Measurements from ENCODE around the gene CYYR1.

Gene CYYR1

DNA sequence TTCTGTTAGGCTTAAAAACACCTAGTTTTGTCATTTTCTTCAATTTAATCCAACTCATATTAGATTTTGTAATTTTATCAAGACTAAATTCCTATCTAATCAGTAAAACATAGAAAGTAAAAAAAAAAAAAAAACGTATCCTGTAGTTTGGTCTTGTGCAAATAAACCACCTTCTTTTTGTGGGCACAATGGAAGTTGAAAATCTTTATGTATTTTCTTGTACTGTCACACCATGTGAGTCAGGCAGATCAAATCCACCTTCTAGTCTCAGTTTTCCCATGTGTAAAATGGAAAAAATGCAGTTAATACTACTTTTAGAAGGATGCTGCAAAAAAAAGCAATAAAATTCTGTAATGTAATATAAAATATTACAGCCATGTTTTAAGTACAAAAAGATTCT, 129.8 kb downstream of the CYYR1 start:
- H3K27me3 ChIP-seq (ENCODE audit: control insufficient read depth, insufficient read depth, low read length): no peaks in the 10 kb centered on the region

DNA sequence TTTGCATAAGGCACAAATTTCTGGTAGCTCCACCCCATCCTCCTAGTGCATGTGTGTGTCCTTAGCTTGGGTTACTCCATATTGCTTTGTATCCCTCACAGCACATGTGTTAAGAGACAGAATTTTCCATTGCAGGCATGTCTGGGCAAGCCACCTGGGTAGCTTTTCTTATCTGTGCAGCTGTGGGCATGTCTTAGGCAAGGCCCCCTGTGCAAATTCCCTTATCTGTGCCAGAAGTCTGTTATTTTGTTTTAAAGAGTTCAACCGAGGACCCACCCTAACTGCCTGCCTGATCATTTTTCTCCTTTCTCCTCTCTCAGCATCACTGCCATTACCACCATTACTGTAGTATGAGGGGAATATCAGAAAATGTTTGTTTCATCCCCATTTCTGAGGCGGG, 131.9 kb downstream of the CYYR1 start:
- Histone ChIP-seq H3K4me3 (ENCODE audit: low read depth, low read length) (no peak overlapping the region), H3K9ac (ENCODE audit: low read length) (no peak overlapping the region), H3K27me3 (ENCODE audit: control insufficient read depth, insufficient read depth, low read length) (no peaks in the 10 kb centered on the region), H3K9me3 (ENCODE audit: control insufficient read depth, insufficient read depth, low read depth, low read length) (peaks cover 9% of the 10 kb centered on the region; the same call in 1 of the 2 replicates), H3K27ac (ENCODE audit: low read depth, low read length) (no peak overlapping the region), H3K4me1 (ENCODE audit: control insufficient read depth, insufficient read depth, low read length) (peaks cover 9% of the 10 kb centered on the region), H3K36me3 (ENCODE audit: control insufficient read depth, insufficient read depth, low read length) (no peaks in the 10 kb centered on the region)

More for the DNA sequence above, 129.8 kb downstream of the CYYR1 start:
- Histone ChIP-seq H3K9ac (ENCODE audit: low read length) (no peak overlapping the region), H3K4me3 (ENCODE audit: low read depth, low read length) (no peak overlapping the region), H3K36me3 (ENCODE audit: control insufficient read depth, insufficient read depth, low read length) (no peaks in the 10 kb centered on the region), H3K9me3 (ENCODE audit: control insufficient read depth, insufficient read depth, low read depth, low read length) (peaks cover 9% of the 10 kb centered on the region; the same call in 1 of the 2 replicates), H3K4me1 (ENCODE audit: control insufficient read depth, insufficient read depth, low read length) (no peaks in the 10 kb centered on the region), H3K27ac (ENCODE audit: low read depth, low read length) (no peak overlapping the region)

DNA sequence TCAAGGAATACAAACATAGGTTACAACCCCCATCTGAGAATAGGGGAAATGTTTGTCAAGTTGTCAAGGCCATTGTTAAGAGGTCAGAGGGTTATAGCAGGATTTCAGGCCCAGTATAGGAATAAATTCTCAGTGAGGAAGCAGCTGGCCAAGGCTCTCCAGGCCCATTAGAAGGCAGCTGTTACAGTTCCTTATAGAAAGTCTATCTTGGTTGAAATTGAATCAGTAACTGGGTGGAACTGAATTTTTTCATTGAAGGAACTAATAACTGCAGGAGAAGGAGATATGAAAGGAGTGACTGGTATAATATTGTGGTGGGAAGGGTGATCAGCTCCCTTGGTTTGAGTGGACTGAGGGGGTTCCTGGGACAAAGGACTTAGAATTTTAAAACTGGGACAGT, 134.1 kb downstream of the CYYR1 start:
- Histone ChIP-seq H3K27ac (ENCODE audit: low read depth, low read length) (no peak overlapping the region), H3K27me3 (ENCODE audit: control insufficient read depth, insufficient read depth, low read length) (no peaks in the 10 kb centered on the region), H3K36me3 (ENCODE audit: control insufficient read depth, insufficient read depth, low read length) (no peaks in the 10 kb centered on the region), H3K9ac (ENCODE audit: low read length) (no peak overlapping the region), H3K4me1 (ENCODE audit: control insufficient read depth, insufficient read depth, low read length) (peaks cover 9% of the 10 kb centered on the region), H3K9me3 (ENCODE audit: control insufficient read depth, insufficient read depth, low read depth, low read length) (peaks cover 9% of the 10 kb centered on the region; the same call in 1 of the 2 replicates), H3K4me3 (ENCODE audit: low read depth, low read length) (no peak overlapping the region)

DNA sequence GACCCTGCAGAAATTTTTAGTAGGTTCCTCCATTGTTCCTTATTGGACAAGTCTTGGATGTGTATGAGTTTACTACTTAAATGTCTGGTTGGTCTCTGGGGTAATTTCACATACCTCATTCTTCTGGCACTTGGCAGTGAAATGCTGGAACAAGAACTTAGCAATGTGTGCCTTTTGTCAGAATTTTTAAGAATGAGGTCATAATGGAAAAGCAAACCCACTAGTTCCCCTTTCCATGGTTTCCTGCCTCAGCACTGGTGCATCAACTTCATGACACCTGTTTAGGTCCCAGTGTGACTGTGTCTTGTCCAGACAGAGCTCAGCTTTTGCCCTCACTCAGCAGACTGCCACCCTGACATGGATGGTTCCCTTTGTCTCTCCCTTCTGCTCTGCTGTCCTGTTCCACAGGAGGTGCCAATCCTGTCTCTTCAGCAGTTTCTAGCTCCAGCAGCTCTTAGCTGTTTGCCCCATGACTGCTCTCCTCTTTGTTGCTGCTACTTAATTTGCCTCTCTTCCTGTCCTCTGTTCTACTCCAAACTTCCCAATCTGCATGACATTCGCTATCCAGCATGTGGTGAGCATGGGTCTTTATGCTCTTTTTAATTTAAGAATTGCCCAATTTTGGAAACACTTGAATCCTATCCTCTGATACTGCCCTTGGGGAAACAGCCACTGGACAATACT, 135.6 kb downstream of the CYYR1 start:
- H3K27ac ChIP-seq (ENCODE audit: low read depth, low read length): no peak overlapping the region
- H3K4me1 ChIP-seq (ENCODE audit: control insufficient read depth, insufficient read depth, low read length): peaks cover 9% of the 10 kb centered on the region
- no peak overlapping the region for H3K9ac ChIP-seq (ENCODE audit: low read length)
- no peaks in the 10 kb centered on the region for H3K36me3 ChIP-seq (ENCODE audit: control insufficient read depth, insufficient read depth, low read length)
- no peak overlapping the region for H3K4me3 ChIP-seq (ENCODE audit: low read depth, low read length)
- H3K27me3 ChIP-seq (ENCODE audit: control insufficient read depth, insufficient read depth, low read length): no peaks in the 10 kb centered on the region
- H3K9me3 ChIP-seq (ENCODE audit: control insufficient read depth, insufficient read depth, low read depth, low read length): peaks cover 9% of the 10 kb centered on the region; the same call in 1 of the 2 replicates

DNA sequence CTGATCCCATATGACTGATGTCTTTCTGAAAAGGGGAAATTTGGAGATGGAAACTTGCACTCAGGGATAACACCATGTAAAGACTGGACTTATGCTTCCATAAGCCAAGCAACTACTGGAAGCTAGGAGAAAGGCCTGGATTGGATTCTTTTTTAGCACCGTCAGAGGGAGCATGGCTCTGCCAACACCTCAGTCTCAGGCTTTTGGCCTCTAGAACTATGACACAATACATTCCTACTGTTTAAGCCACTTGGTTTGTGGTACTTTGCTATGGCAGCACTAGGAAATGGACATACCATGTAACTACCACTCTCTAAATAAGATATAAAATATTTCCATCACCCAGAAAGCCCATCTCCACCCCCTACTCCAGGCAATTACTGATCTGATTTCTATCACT, 139.7 kb downstream of the CYYR1 start:
- no peak overlapping the region for H3K27ac ChIP-seq (ENCODE audit: low read depth, low read length)
- no peaks in the 10 kb centered on the region for H3K9me3 ChIP-seq (ENCODE audit: control insufficient read depth, insufficient read depth, low read depth, low read length)

DNA sequence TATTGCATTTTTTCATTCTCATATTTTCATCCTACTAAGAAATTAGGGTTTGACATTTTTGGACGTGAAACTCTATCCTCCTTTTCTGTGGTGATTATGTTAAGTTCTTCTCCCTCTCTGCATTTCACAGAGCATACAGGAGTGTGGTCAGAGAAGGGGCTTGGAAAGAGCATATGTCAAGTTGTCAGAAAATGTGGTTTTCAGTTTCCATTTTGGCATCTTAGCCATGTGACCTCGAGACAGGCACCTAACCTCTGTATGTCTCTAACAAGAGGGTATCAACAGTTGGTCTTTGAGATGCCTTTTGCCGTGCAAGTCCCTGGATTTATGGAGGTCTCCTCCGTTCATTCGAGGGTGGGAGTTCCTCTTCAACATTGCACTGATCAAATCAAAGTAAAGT, 140.7 kb downstream of the CYYR1 start:
- H3K9ac ChIP-seq (ENCODE audit: low read length): no peak overlapping the region
- H3K9me3 ChIP-seq (ENCODE audit: control insufficient read depth, insufficient read depth, low read depth, low read length): no peaks in the 10 kb centered on the region
- no peaks in the 10 kb centered on the region for H3K36me3 ChIP-seq (ENCODE audit: control insufficient read depth, insufficient read depth, low read length)
- H3K4me1 ChIP-seq (ENCODE audit: control insufficient read depth, insufficient read depth, low read length): peaks cover 2% of the 10 kb centered on the region
- H3K4me3 ChIP-seq (ENCODE audit: low read depth, low read length): no peak overlapping the region
- no peaks in the 10 kb centered on the region for H3K27me3 ChIP-seq (ENCODE audit: control insufficient read depth, insufficient read depth, low read length)
- no peak overlapping the region for H3K27ac ChIP-seq (ENCODE audit: low read depth, low read length)

More for the DNA sequence above, 139.7 kb downstream of the CYYR1 start:
- Histone ChIP-seq H3K4me3 (ENCODE audit: low read depth, low read length) (no peak overlapping the region), H3K36me3 (ENCODE audit: control insufficient read depth, insufficient read depth, low read length) (no peaks in the 10 kb centered on the region), H3K27me3 (ENCODE audit: control insufficient read depth, insufficient read depth, low read length) (no peaks in the 10 kb centered on the region), H3K9ac (ENCODE audit: low read length) (no peak overlapping the region), H3K4me1 (ENCODE audit: control insufficient read depth, insufficient read depth, low read length) (peaks cover 9% of the 10 kb centered on the region)

DNA sequence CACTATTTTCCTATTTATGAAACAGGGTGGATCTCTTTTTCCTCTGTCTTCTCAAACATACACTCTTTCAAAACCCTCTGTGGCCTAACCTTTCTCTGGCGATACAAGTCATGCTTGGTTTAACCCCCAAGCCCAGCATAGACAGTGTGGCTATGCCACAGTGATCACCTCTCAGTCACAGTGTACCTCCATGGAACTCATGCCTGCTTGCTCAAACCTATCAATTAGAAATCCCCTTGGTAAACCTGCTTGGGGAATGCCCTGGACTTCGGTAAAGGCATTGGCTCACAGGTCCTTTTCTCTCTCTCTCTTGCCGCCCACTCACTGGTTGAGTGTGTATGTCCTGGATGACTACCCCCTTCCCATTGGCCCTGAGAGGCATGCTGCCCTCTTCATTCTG, 147.5 kb downstream of the CYYR1 start:
- Histone ChIP-seq H3K36me3 (ENCODE audit: control insufficient read depth, insufficient read depth, low read length) (no peaks in the 10 kb centered on the region), H3K27me3 (ENCODE audit: control insufficient read depth, insufficient read depth, low read length) (no peaks in the 10 kb centered on the region), H3K4me3 (ENCODE audit: low read depth, low read length) (no peak overlapping the region), H3K4me1 (ENCODE audit: control insufficient read depth, insufficient read depth, low read length) (no peaks in the 10 kb centered on the region), H3K9me3 (ENCODE audit: control insufficient read depth, insufficient read depth, low read depth, low read length) (no peaks in the 10 kb centered on the region), H3K27ac (ENCODE audit: low read depth, low read length) (no peak overlapping the region), H3K9ac (ENCODE audit: low read length) (no peak overlapping the region)

DNA sequence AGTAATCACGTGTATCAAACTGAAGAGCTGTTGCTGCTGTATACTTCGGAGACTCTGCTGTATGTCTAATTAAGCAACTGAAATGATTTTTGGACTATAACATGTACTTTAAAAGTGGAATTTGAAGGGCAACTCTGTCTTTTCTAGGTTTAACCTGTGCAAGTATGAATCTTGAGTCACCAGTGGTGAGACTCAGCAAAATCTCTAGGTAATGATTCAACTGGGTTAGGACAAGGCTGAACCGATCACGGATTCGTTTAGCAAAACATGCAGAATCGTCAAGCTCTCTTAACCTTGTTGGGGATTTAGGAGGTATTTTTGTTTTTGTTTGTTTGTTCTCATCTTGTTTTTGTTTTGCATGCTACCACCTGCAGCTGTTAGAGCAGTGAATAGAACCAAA, 149.6 kb downstream of the CYYR1 start:
- H3K4me1 ChIP-seq (ENCODE audit: control insufficient read depth, insufficient read depth, low read length): no peaks in the 10 kb centered on the region
- no peak overlapping the region for H3K4me3 ChIP-seq (ENCODE audit: low read depth, low read length)
- no peaks in the 10 kb centered on the region for H3K36me3 ChIP-seq (ENCODE audit: control insufficient read depth, insufficient read depth, low read length)
- no peak overlapping the region for H3K9ac ChIP-seq (ENCODE audit: low read length)
- H3K9me3 ChIP-seq (ENCODE audit: control insufficient read depth, insufficient read depth, low read depth, low read length): 0 out of 2 replicates have a peak, but pooled peaks cover 5% of the 10 kb centered on the region
- no peak overlapping the region for H3K27ac ChIP-seq (ENCODE audit: low read depth, low read length)
- no peaks in the 10 kb centered on the region for H3K27me3 ChIP-seq (ENCODE audit: control insufficient read depth, insufficient read depth, low read length)

DNA sequence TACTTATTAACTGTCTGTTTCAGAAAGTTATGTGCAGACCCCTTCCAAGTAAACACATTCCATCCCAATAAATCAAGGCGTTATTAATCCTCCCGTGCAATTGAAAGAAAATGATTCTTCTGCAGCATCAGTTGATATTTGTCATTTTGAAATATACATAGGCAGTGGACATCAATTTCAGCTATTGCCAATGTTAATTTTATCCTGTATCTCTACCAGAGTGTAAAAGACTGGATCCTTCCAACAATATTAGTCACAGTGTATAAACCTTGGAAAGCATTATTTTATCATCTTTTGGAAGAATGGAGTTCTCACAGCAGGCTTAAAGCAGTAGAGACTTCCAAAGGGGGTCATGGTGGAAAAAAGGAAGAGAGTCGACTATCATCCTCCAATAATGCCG, 150.4 kb downstream of the CYYR1 start:
- 0 out of 2 replicates have a peak, but pooled peaks cover 5% of the 10 kb centered on the region for H3K9me3 ChIP-seq (ENCODE audit: control insufficient read depth, insufficient read depth, low read depth, low read length)
- H3K4me1 ChIP-seq (ENCODE audit: control insufficient read depth, insufficient read depth, low read length): no peaks in the 10 kb centered on the region
- no peak overlapping the region for H3K27ac ChIP-seq (ENCODE audit: low read depth, low read length)
- no peaks in the 10 kb centered on the region for H3K36me3 ChIP-seq (ENCODE audit: control insufficient read depth, insufficient read depth, low read length)
- H3K9ac ChIP-seq (ENCODE audit: low read length): no peak overlapping the region
- no peaks in the 10 kb centered on the region for H3K27me3 ChIP-seq (ENCODE audit: control insufficient read depth, insufficient read depth, low read length)
- H3K4me3 ChIP-seq (ENCODE audit: low read depth, low read length): no peak overlapping the region

DNA sequence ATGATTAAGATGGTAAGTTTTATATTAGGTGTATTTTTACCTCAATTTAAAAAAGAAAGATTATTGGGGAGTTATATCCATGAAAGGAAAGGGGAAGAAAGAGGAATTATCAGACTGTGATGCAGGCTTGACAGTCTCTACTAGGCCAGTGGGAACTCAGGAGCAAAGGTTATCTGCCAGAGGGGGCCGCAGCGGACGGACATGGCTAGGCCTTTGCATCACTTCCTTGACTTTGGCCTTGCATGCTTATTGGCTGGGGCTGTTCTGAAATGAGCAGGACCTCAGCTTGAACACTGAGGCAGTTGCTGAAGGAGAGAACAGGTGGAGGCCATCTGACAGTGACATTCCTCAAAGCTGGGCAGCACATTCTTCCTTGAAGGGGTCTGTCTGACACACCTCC, 150.9 kb downstream of the CYYR1 start:
- H3K27ac ChIP-seq (ENCODE audit: low read depth, low read length): no peak overlapping the region
- no peaks in the 10 kb centered on the region for H3K4me1 ChIP-seq (ENCODE audit: control insufficient read depth, insufficient read depth, low read length)
- no peak overlapping the region for H3K9ac ChIP-seq (ENCODE audit: low read length)
- H3K27me3 ChIP-seq (ENCODE audit: control insufficient read depth, insufficient read depth, low read length): no peaks in the 10 kb centered on the region
- 0 out of 2 replicates have a peak, but pooled peaks cover 5% of the 10 kb centered on the region for H3K9me3 ChIP-seq (ENCODE audit: control insufficient read depth, insufficient read depth, low read depth, low read length)
- H3K36me3 ChIP-seq (ENCODE audit: control insufficient read depth, insufficient read depth, low read length): no peaks in the 10 kb centered on the region
- no peak overlapping the region for H3K4me3 ChIP-seq (ENCODE audit: low read depth, low read length)

DNA sequence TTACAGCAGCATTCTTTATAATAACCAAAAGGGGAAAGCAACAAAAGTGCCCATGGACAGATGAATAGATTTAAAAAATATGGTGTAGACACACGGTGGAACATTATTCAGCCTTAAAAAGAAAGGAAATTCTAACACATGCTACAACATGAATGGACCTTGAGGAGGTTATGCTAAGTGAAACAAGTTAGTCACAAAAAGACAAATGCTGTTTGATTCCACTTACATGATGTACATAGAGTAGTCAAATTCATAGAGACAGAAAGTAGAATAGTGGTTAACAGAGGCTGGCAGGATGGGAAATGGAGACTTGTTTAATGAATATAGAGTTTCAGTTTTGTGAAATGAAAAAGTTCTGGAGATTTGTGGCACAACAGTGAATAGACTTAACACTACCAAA, 151.4 kb downstream of the CYYR1 start:
- Histone ChIP-seq H3K27ac (ENCODE audit: low read depth, low read length) (no peak overlapping the region), H3K9me3 (ENCODE audit: control insufficient read depth, insufficient read depth, low read depth, low read length) (0 out of 2 replicates have a peak, but pooled peaks cover 5% of the 10 kb centered on the region), H3K36me3 (ENCODE audit: control insufficient read depth, insufficient read depth, low read length) (no peaks in the 10 kb centered on the region), H3K4me3 (ENCODE audit: low read depth, low read length) (no peak overlapping the region), H3K9ac (ENCODE audit: low read length) (no peak overlapping the region), H3K27me3 (ENCODE audit: control insufficient read depth, insufficient read depth, low read length) (no peaks in the 10 kb centered on the region), H3K4me1 (ENCODE audit: control insufficient read depth, insufficient read depth, low read length) (no peaks in the 10 kb centered on the region)
